HepG2 (cell line): Measurements from ENCODE around the gene B3GAT3. TPM values are rescaled to one million over a fixed set of nuclear protein-coding genes. Genes with fewer than 3 reads are reported as not detected.

Experiments
- ATF1 ChIP-seq: IDR thresholded peaks from 2 replicates; pipeline ENCODE4 v1.6.1; 2016; ENCODE audit warnings: mild to moderate bottlenecking, control low read depth
- CHD2 ChIP-seq: IDR thresholded peaks from 2 replicates; pipeline ENCODE4 v1.6.1; 2011; ENCODE audit warnings: low read depth, low read length, improper control_type of control experiment
- DMTF1 ChIP-seq: sonication (generic); formaldehyde crosslinking; IDR thresholded peaks from 2 replicates; pipeline ENCODE4 v1.4.0; 2020; ENCODE audit warnings: mild to moderate bottlenecking, missing genetic modification reagents
- DNMT3B ChIP-seq: conservative IDR thresholded peaks from 2 replicates; pipeline ENCODE4 v1.6.1; 2016; ENCODE audit warnings: missing biosample characterization, control low read depth
- GFI1 ChIP-seq: sonication (generic); formaldehyde crosslinking; IDR thresholded peaks from 2 replicates; pipeline ENCODE4 v1.5.0; 2020; ENCODE audit warnings: missing genetic modification reagents, mild to moderate bottlenecking, borderline replicate concordance
- HMG20B ChIP-seq: conservative IDR thresholded peaks from 2 replicates; pipeline ENCODE4 v1.6.1; 2016; ENCODE audit warnings: missing genetic modification reagents, missing compliant biosample characterization
- MXD1 ChIP-seq: sonication (generic); formaldehyde crosslinking; IDR thresholded peaks from 2 replicates; pipeline ENCODE4 v1.4.0; 2020; ENCODE audit warnings: mild to moderate bottlenecking, missing genetic modification reagents
- MXI1 ChIP-seq: IDR thresholded peaks from 3 replicates; pipeline ENCODE4 v1.6.1; 2012; ENCODE audit warnings: low read depth, low read length, inconsistent platforms, borderline replicate concordance
- NCOR1 ChIP-seq: fragments of 200-600 bp; sonication (generic); IDR thresholded peaks from 2 replicates; pipeline ENCODE4 v1.7.0; 2017; ENCODE audit warnings: antibody characterized with exemption, low read length, borderline replicate concordance
- NFYB ChIP-seq: sonication (generic); formaldehyde crosslinking; IDR thresholded peaks from 2 replicates; pipeline ENCODE4 v1.4.0; 2020; ENCODE audit warnings: missing genetic modification reagents
- SOX5 ChIP-seq: IDR thresholded peaks from 2 replicates; pipeline ENCODE4 v1.6.1; 2016; ENCODE audit warnings: borderline replicate concordance
- SP1 ChIP-seq, 2 experiments: fragments of 450-650 bp in 1 of 2; sonication (generic) in 1 of 2; formaldehyde crosslinking in 1 of 2; IDR thresholded peaks; 2 replicates each; pipeline versions ENCODE4 v1.4.0 to v1.6.1; 2016 to 2020; ENCODE audit warnings: missing genetic modification reagents in 1 of 2
- TMF1 ChIP-seq: sonication (generic); formaldehyde crosslinking; IDR thresholded peaks from 2 replicates; pipeline ENCODE4 v1.8.1; 2022; ENCODE audit warnings: low read depth, missing genetic modification reagents
- ZBTB1 ChIP-seq: sonication (generic); formaldehyde crosslinking; IDR thresholded peaks from 2 replicates; pipeline ENCODE4 v1.4.0; 2020; ENCODE audit warnings: missing genetic modification reagents, borderline replicate concordance
- ZEB1 ChIP-seq: IDR thresholded peaks from 2 replicates; pipeline ENCODE4 v1.6.1; 2012; ENCODE audit warnings: mild to moderate bottlenecking, low read depth, inconsistent platforms; ENCODE audit not compliant: insufficient replicate concordance
- ZFP41 ChIP-seq: sonication (generic); formaldehyde crosslinking; IDR thresholded peaks from 2 replicates; pipeline ENCODE4 v1.4.0; 2020; ENCODE audit warnings: mild to moderate bottlenecking, missing genetic modification reagents, borderline replicate concordance
- ZNF136 ChIP-seq: sonication (generic); formaldehyde crosslinking; IDR thresholded peaks from 2 replicates; pipeline ENCODE4 v1.8.1; 2022; ENCODE audit warnings: low read depth, mild to moderate bottlenecking, moderate library complexity, missing genetic modification reagents
- ZNF317 ChIP-seq: sonication (generic); formaldehyde crosslinking; IDR thresholded peaks from 2 replicates; pipeline ENCODE4 v1.5.0; 2020; ENCODE audit warnings: mild to moderate bottlenecking, missing genetic modification reagents
- ZNF367 ChIP-seq: sonication (generic); formaldehyde crosslinking; IDR thresholded peaks from 2 replicates; pipeline ENCODE4 v1.4.0; 2020; ENCODE audit warnings: missing genetic modification reagents, borderline replicate concordance
- ZNF451 ChIP-seq: sonication (generic); formaldehyde crosslinking; IDR thresholded peaks from 2 replicates; pipeline ENCODE4 v1.5.0; 2020; ENCODE audit warnings: mild to moderate bottlenecking, missing genetic modification reagents
- ZNF773 ChIP-seq: sonication (generic); formaldehyde crosslinking; IDR thresholded peaks from 2 replicates; pipeline ENCODE4 v1.4.0; 2020; ENCODE audit warnings: missing genetic modification reagents, borderline replicate concordance
- polyA plus RNA-seq, 8 experiments: library from polyadenylated mRNA; depleted of rRNA in 3 of 8; stranded (reverse) in 7 of 8; unstranded in 1 of 8; fragments of >200 nt; fragmentation: Illumina TruSeq in 4 of 8; extraction: Trizol in 4 of 8; gene quantifications; 2 replicates each; pipeline versions ENCODE4 v1.2.1 to v1.2.3, GENCODE V29; 2011 to 2016; ENCODE audit warnings: low read depth in 4 of 8, missing spikeins in 1 of 8, mixed read lengths in 1 of 8; ENCODE audit not compliant: insufficient read depth in 1 of 8
- total RNA-seq, 5 experiments: library from RNA; depleted of rRNA; stranded (reverse); fragments of >200 nt; fragmentation: Illumina TruSeq; extraction: Trizol; gene quantifications; 2 replicates each; pipeline ENCODE4 v1.2.3, GENCODE V29; 2016; ENCODE audit warnings: low read depth in 1 of 5
- TF ChIP-seq, protein P1 (sequence below): sonication (generic); formaldehyde crosslinking; IDR thresholded peaks from 2 replicates; pipeline ENCODE4 v1.5.1; 2020; ENCODE audit warnings: missing genetic modification reagents, mild to moderate bottlenecking, borderline replicate concordance
- TF ChIP-seq, protein P2 (sequence below): sonication (generic); formaldehyde crosslinking; IDR thresholded peaks from 2 replicates; pipeline ENCODE4 v1.4.0; 2020; ENCODE audit warnings: missing genetic modification reagents

The B3GAT3 gene
- total and polyA plus RNA-seq, 2 of the 13 experiments (the other 11 are each of a cell fraction or from before 2014, with no cell fraction given) = 21.3 to 26.1 TPM

DNA sequence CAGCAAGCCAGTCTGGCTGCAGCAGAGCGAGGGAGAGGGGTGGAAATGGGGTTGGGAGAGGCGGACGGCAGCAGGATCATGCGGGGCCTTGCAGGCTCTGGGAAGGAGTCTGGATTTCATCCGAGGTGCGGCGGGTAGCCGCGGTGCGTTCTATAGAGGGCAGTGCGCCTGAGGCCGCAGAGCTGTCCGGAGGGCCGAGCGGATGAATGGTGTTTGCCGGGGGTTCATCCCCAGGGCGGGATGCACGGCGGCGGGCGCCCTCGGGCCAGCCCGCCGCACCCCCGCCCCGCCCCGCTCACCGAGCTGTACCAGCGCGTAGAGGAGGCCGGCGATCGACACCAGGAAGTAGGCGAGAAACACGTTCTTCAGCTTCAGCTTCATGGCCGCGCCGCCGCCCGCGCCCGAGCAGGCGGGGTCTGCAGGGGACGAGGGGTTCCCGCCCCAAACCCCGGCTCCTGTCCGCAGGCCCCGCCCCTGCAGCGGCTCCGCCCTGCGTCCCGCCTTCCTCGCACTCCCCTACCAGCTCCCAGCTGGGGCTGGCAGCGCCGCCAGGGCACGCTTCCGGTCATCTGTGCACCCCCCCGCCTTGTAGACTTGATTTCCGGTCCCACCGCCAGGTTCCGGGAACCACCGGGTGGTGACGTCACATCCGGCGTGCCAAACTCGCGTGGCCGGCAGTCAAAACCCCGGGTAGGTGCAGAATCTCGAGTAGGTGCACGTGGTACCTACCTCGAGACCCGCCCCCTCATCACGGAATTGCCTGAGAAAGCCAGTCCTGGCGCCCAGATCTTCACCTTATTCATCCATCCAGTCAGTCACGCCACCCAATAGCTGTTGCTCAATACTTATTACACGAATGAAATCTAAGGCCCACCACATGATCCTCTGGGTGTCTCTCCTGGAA lies at the start of gene B3GAT3 (continued):
- TF ChIP-seq TMF1 (CRISPR knock-in tag) (0 out of 2 replicates have a peak, but pooled peaks have one; percentile 66), ZNF136 (CRISPR knock-in tag) (peak; percentile 95; the same call in 1 of the 2 replicates), MXI1 (peak; percentile 99), GFI1 (CRISPR knock-in tag) (no peak), ZNF773 (CRISPR knock-in tag) (no peak; the same call in 1 of the 2 replicates), MXD1 (CRISPR knock-in tag) (peak; percentile 97), ZNF367 (CRISPR knock-in tag) (no peak; the same call in 1 of the 2 replicates), ZBTB1 (CRISPR knock-in tag) (no peak), ZFP41 (CRISPR knock-in tag) (no peak; the same call in 1 of the 2 replicates), NFYB (CRISPR knock-in tag) (peak; percentile 52; the same call in 1 of the 2 replicates), HMG20B (CRISPR knock-in tag) (0 out of 2 replicates have a peak, but pooled peaks have one; percentile 34), SOX5 (CRISPR knock-in tag) (peak; percentile 57; the same call in 1 of the 2 replicates), ATF1 (peak; percentile 92), CHD2 (peak; percentile 75), ZNF451 (CRISPR knock-in tag) (no peak), ZNF317 (CRISPR knock-in tag) (peak; percentile 91), DMTF1 (CRISPR knock-in tag) (no peak), NCOR1 (peak; percentile 44; the same call in 1 of the 2 replicates), SP1 (IDR thresholded peaks at IDR 0.05) (no peak), SP1 (CRISPR knock-in tag; IDR thresholded peaks at IDR 0.05) (peak; percentile 73), ZEB1 (peak; percentile 31), DNMT3B (CRISPR knock-in tag) (no peak)
- TF ChIP-seq, protein P1, sequence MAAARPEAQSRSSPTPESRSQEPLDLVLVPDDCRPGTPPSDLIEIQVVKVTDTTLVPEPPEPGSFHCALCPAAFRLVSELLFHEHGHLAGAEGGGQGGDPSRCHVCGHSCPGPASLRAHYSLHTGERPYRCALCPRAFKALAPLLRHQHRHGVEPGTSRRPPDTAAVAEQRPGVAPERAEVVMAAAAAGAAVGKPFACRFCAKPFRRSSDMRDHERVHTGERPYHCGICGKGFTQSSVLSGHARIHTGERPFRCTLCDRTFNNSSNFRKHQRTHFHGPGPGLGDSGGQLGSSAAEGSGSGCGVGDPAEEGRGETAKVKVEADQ (CRISPR knock-in tag) = peak; percentile 99
- TF ChIP-seq, protein P2, sequence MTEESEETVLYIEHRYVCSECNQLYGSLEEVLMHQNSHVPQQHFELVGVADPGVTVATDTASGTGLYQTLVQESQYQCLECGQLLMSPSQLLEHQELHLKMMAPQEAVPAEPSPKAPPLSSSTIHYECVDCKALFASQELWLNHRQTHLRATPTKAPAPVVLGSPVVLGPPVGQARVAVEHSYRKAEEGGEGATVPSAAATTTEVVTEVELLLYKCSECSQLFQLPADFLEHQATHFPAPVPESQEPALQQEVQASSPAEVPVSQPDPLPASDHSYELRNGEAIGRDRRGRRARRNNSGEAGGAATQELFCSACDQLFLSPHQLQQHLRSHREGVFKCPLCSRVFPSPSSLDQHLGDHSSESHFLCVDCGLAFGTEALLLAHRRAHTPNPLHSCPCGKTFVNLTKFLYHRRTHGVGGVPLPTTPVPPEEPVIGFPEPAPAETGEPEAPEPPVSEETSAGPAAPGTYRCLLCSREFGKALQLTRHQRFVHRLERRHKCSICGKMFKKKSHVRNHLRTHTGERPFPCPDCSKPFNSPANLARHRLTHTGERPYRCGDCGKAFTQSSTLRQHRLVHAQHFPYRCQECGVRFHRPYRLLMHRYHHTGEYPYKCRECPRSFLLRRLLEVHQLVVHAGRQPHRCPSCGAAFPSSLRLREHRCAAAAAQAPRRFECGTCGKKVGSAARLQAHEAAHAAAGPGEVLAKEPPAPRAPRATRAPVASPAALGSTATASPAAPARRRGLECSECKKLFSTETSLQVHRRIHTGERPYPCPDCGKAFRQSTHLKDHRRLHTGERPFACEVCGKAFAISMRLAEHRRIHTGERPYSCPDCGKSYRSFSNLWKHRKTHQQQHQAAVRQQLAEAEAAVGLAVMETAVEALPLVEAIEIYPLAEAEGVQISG = peak; percentile 93
